Caco-2 (cell line): ENCODE results near the gene ASB9. TPM values are rescaled to one million over a fixed set of nuclear protein-coding genes. Genes with fewer than 3 reads are reported as not detected.

Experiments
- BruUV-seq: library from RNA; stranded (reverse); fragments of 400-500 nt; replicated peaks from 2 replicates; lab custom pipeline; 2021; lab: Mats Ljungman, UMichigan
- CTCF ChIA-PET: fragments of 300-600 bp; sonication (Branson Sonifier 250); formaldehyde crosslinking; loops from one replicate; lab custom pipeline; 2022; ENCODE audit warnings: antibody characterized with exemption; lab: Charles Lee
- POLR2A ChIA-PET: fragments of 300-600 bp; sonication (Branson Sonifier 250); formaldehyde crosslinking; loops from one replicate; lab custom pipeline; 2022; ENCODE audit warnings: antibody characterized with exemption; lab: Charles Lee
- DNase-seq, 2 experiments: peaks; one replicate each; pipeline versions ENCODE4 v3.0.0 to v3.0.0-alpha.2; 2020 to 2022
- H3K27me3 ChIP-seq: replicated peaks from 2 replicates; pipeline ENCODE4 v1.6.0; 2011; ENCODE audit warnings: low read length; ENCODE audit not compliant: control insufficient read depth, insufficient read depth
- H3K36me3 ChIP-seq: 2 replicates; pipeline ENCODE4 v1.5.1; 2011; ENCODE audit warnings: low read length; ENCODE audit not compliant: control insufficient read depth, insufficient read depth
- H3K4me1 ChIP-seq: fragments of 250-450 bp; sonication (Bioruptor Pico); 2 replicates; pipeline ENCODE4 v1.5.1; 2020; ENCODE audit warnings: mild to moderate bottlenecking
- H3K4me3 ChIP-seq: 2 replicates; pipeline ENCODE4 v1.5.1; 2011; ENCODE audit warnings: low read depth, mild to moderate bottlenecking, control low read depth, low read length
- H3K9me3 ChIP-seq: fragments of 250-450 bp; sonication (Bioruptor Pico); 2 replicates; pipeline ENCODE4 v1.5.1; 2020; ENCODE audit warnings: mild to moderate bottlenecking, moderate library complexity
- H3K27ac Mint-ChIP-seq: one replicate; pipeline ENCODE4 v1.8.0; 2022; ENCODE audit warnings: mixed read lengths; ENCODE audit not compliant: unreplicated experiment
- H3K27me3 Mint-ChIP-seq: one replicate; pipeline ENCODE4 v1.8.0; 2022; ENCODE audit warnings: mixed read lengths; ENCODE audit not compliant: insufficient read depth, unreplicated experiment
- H3K36me3 Mint-ChIP-seq: one replicate; pipeline ENCODE4 v1.8.0; 2022; ENCODE audit warnings: mild to moderate bottlenecking, mixed read lengths; ENCODE audit not compliant: insufficient read depth, unreplicated experiment
- H3K4me1 Mint-ChIP-seq: one replicate; pipeline ENCODE4 v1.8.0; 2022; ENCODE audit warnings: low read depth, mixed read lengths; ENCODE audit not compliant: unreplicated experiment
- H3K4me3 Mint-ChIP-seq: one replicate; pipeline ENCODE4 v1.8.0; 2022; ENCODE audit warnings: mild to moderate bottlenecking, moderate library complexity, mixed read lengths; ENCODE audit not compliant: unreplicated experiment
- H3K9me3 Mint-ChIP-seq: one replicate; pipeline ENCODE4 v1.8.0; 2022; ENCODE audit warnings: mixed read lengths; ENCODE audit not compliant: unreplicated experiment
- intact Hi-C: fragments of 100-400 bp; cut with micrococcal nuclease; formaldehyde crosslinking; loops from one replicate; pipeline ENCODE4 v1.10.0; 2022; ENCODE audit not compliant: unreplicated experiment
- total RNA-seq: library from RNA; stranded (reverse); gene quantifications from 2 replicates; pipeline ENCODE4 v1.2.3, GENCODE V29; 2022
- TF ChIP-seq, protein P1 (sequence below), 2 experiments: fragments of 200-600 bp in 1 of 2; IDR thresholded peaks; 1 replicate in 1 of 2; 2 replicates in 1 of 2; pipeline versions ENCODE4 v1.5.1 to v1.8.0; 2011 to 2022; ENCODE audit warnings: antibody characterized with exemption in 1 of 2, control low read depth in 1 of 2, inconsistent platforms in 1 of 2, low read depth in 1 of 2, low read length in 1 of 2, mild to moderate bottlenecking in 1 of 2, moderate library complexity in 1 of 2; ENCODE audit not compliant: insufficient read depth in 1 of 2, severe bottlenecking in 1 of 2, unreplicated experiment in 1 of 2

The ASB9 gene
- total RNA-seq, 1 experiment from 2014 or later, result 4.6 TPM

DNA sequence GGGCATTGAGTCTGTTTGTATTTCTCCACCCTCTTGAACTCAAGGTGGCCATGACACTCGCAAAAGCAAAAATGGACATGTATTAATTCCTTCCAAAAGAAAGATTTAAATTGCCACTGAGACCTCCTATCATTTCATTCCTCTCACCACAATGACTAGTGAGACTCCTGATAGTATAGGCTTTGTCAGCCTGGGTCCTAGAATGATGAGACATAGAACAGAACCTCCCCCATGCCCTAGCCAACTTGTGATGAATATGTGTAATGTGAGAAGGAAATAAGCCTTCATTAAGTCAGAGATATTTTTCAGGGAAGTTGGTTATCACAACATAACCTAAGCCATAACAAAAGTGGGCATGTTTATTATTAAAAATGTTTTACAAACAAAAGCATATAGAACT, 62.5 kb downstream of the ASB9 start:
- Mint-ChIP-seq H3K4me1 (no peaks in the 10 kb centered on the region), H3K36me3 (no peaks in the 10 kb centered on the region), H3K27me3 (peaks cover 4% of the 10 kb centered on the region), H3K4me3 (no peak overlapping the region), H3K27ac (no peak overlapping the region), H3K9me3 (no peaks in the 10 kb centered on the region)
- CTCF ChIA-PET, result no interaction called here
- Histone ChIP-seq H3K4me3 (no peak overlapping the region), H3K27me3 (no peaks in the 10 kb centered on the region), H3K36me3 (no peaks in the 10 kb centered on the region), H3K4me1 (no peaks in the 10 kb centered on the region), H3K9me3 (no peaks in the 10 kb centered on the region)
- BruUV-seq, result no TSS peak
- intact Hi-C loops, result no loop called here
- POLR2A ChIA-PET, result no interaction called here
- TF ChIP-seq, protein P1, sequence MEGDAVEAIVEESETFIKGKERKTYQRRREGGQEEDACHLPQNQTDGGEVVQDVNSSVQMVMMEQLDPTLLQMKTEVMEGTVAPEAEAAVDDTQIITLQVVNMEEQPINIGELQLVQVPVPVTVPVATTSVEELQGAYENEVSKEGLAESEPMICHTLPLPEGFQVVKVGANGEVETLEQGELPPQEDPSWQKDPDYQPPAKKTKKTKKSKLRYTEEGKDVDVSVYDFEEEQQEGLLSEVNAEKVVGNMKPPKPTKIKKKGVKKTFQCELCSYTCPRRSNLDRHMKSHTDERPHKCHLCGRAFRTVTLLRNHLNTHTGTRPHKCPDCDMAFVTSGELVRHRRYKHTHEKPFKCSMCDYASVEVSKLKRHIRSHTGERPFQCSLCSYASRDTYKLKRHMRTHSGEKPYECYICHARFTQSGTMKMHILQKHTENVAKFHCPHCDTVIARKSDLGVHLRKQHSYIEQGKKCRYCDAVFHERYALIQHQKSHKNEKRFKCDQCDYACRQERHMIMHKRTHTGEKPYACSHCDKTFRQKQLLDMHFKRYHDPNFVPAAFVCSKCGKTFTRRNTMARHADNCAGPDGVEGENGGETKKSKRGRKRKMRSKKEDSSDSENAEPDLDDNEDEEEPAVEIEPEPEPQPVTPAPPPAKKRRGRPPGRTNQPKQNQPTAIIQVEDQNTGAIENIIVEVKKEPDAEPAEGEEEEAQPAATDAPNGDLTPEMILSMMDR (IDR thresholded peaks at IDR 0.05; ENCODE audit: insufficient read depth in 1 of 2, low read depth in 1 of 2, low read length in 1 of 2, severe bottlenecking in 1 of 2, unreplicated experiment in 1 of 2), result no peak
- no peak for DNase-seq

DNA sequence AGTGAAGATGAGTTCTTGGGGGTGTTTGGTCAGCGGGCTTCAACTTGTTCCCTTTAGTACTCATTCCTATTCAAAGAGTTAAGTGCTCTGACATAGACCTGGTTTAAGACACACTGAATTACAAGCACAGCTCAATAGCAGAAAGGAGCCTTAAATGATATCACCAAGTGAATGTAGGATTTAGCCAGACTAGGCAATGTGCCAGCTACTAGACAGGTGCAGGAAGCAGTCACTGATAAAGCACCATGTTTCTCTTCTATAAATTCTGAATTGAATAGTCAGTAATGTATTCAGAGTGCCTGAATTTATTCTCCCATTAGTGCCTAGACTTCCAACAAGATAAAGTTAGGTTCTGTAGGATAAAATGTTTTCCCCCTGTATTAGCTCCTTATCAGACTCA, 63.6 kb downstream of the ASB9 start:
- Mint-ChIP-seq H3K36me3 (no peaks in the 10 kb centered on the region), H3K27ac (no peak overlapping the region), H3K4me1 (no peaks in the 10 kb centered on the region), H3K27me3 (peaks cover 4% of the 10 kb centered on the region), H3K9me3 (no peaks in the 10 kb centered on the region), H3K4me3 (no peak overlapping the region)
- Histone ChIP-seq H3K4me3 (no peak overlapping the region), H3K27me3 (no peaks in the 10 kb centered on the region), H3K36me3 (no peaks in the 10 kb centered on the region), H3K9me3 (no peaks in the 10 kb centered on the region), H3K4me1 (no peaks in the 10 kb centered on the region)
- TF ChIP-seq, protein P1 (IDR thresholded peaks at IDR 0.05; ENCODE audit: insufficient read depth in 1 of 2, low read depth in 1 of 2, low read length in 1 of 2, severe bottlenecking in 1 of 2, unreplicated experiment in 1 of 2), result no peak
- intact Hi-C loops, result no loop called here
- POLR2A ChIA-PET, result no interaction called here
- no peak for DNase-seq
- no TSS peak for BruUV-seq
- CTCF ChIA-PET, result no interaction called here

DNA sequence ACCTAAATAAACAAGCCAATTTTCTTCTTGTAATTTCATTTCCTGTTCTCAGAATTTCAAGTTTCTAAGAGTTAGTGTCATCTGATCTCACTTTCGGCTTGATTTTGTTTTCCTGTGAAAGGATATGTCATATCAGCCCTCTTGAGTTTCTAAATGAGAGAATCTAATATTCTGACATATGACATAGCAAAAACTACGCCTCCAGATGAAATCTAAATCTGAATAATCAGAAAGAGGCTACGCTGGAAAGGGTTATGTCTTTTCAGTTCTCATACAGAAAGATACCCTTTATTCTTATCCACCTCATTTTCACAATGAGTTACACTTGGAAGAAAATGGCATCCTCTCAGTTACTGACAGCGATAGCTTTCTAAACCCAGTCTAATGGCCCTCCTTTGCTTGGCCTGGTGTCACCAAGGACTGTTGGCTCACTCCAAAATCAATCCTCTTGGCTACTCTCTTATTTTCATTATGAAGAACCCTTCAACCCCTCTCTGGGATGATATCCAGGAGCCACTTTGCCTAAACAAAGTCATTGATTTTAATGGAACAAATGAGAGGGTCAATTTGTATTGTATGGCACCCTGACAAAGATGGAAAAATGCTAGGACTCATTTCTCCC, 65.6 kb downstream of the ASB9 start:
- intact Hi-C loops, result no loop called here
- TF ChIP-seq, protein P1 (IDR thresholded peaks at IDR 0.05; ENCODE audit: insufficient read depth in 1 of 2, low read depth in 1 of 2, low read length in 1 of 2, severe bottlenecking in 1 of 2, unreplicated experiment in 1 of 2), result no peak
- H3K27ac Mint-ChIP-seq, result no peak overlapping the region
- no peak for DNase-seq
- H3K4me3 Mint-ChIP-seq, result no peak overlapping the region
- Histone ChIP-seq H3K36me3 (no peaks in the 10 kb centered on the region), H3K4me3 (no peak overlapping the region), H3K4me1 (no peaks in the 10 kb centered on the region), H3K27me3 (no peaks in the 10 kb centered on the region), H3K9me3 (no peaks in the 10 kb centered on the region)
- POLR2A ChIA-PET, result no interaction called here
- no peaks in the 10 kb centered on the region for H3K4me1 Mint-ChIP-seq
- H3K9me3 Mint-ChIP-seq, result no peaks in the 10 kb centered on the region
- peaks cover 4% of the 10 kb centered on the region for H3K27me3 Mint-ChIP-seq
- CTCF ChIA-PET, result no interaction called here
- H3K36me3 Mint-ChIP-seq, result no peaks in the 10 kb centered on the region
- no TSS peak for BruUV-seq
